A549 treated with DMSO at 1 μM for 4 hours (cell line): ENCODE measurements around the gene ATP1A3. TPM values are rescaled to one million over a fixed set of nuclear protein-coding genes. Genes with fewer than 3 reads are reported as not detected.

Experiments used
- total RNA-seq: library from RNA; stranded (reverse); fragments of 200-300 nt; extraction: Qiagen RNA extraction; gene quantifications from 5 replicates; pipeline ENCODE4 v1.2.3, GENCODE V29; 2022; ENCODE audit warnings: low read depth

Gene ATP1A3
- 4.1 to 5.7 TPM (median 4.9 TPM) in 5 replicates for total RNA-seq

GRCh38 chr19:41993612-41994483 is at the start of gene ATP1A3:
Gene ATP1A3, minus strand, starts transcription at chr19:41994230. Its CDS starts 154 bp downstream, at chr19:41994076.

GRCh38 chr19:41959056-41960053 is 34.7 kb downstream of the ATP1A3 start, which contains the start of gene RABAC1:
Gene RABAC1, minus strand, starts transcription at chr19:41959321. Its CDS starts 29 bp downstream, at chr19:41959292.

GRCh38 chr19:41928221-41928683 is 65.8 kb downstream of the ATP1A3 start, which contains the start of gene ERFL:
Gene ERFL, minus strand, starts transcription at chr19:41928449. Its CDS starts 15,530 bp downstream, at chr19:41912919.

Other genes with a start within 250 kb of the ATP1A3 start
- gene CEACAM6, start 238.7 kb downstream of the ATP1A3 start, total RNA-seq = 20.9 to 30.9 TPM (median 27.0 TPM) in 5 replicates
- gene CEACAM3, start 197.6 kb downstream of the ATP1A3 start, total RNA-seq = not detected in 5 replicates
- gene LYPD4, start 149.5 kb downstream of the ATP1A3 start, total RNA-seq = not detected in 5 replicates
- not detected in 5 replicates for gene DMRTC2, start 149.2 kb downstream of the ATP1A3 start, total RNA-seq
- 8,700 to 10,627 TPM (median 8,984 TPM) in 5 replicates for gene RPS19, start 134.0 kb downstream of the ATP1A3 start, total RNA-seq
- 1.1 to 1.2 TPM (median 1.1 TPM) in 5 replicates for gene CD79A, start 117.0 kb downstream of the ATP1A3 start, total RNA-seq
- 78.2 to 125 TPM (median 109 TPM) in 5 replicates for gene ARHGEF1, start 111.0 kb downstream of the ATP1A3 start, total RNA-seq
- 0.20 to 0.45 TPM (median 0.28 TPM) in 5 replicates for gene ERFL, start 65.8 kb downstream of the ATP1A3 start, total RNA-seq
- gene RABAC1, start 34.9 kb downstream of the ATP1A3 start, total RNA-seq = 198 to 238 TPM (median 225 TPM) in 5 replicates
- gene GRIK5, start 76.0 kb upstream of the ATP1A3 start, total RNA-seq = 0.41 to 0.65 TPM (median 0.54 TPM) in 5 replicates
- 33.0 to 41.5 TPM (median 35.7 TPM) in 5 replicates for gene ZNF574, start 81.9 kb upstream of the ATP1A3 start, total RNA-seq
- gene POU2F2, start 138.2 kb upstream of the ATP1A3 start, total RNA-seq = 0.33 to 0.63 TPM (median 0.46 TPM) in 5 replicates
- gene DEDD2, start 223.4 kb upstream of the ATP1A3 start, total RNA-seq = 60.7 to 103 TPM (median 88.3 TPM) in 5 replicates
- gene ZNF526, start 226.1 kb upstream of the ATP1A3 start, total RNA-seq = 17.8 to 20.9 TPM (median 19.7 TPM) in 5 replicates
- gene GSK3A, start 248.4 kb upstream of the ATP1A3 start, total RNA-seq = 115 to 169 TPM (median 157 TPM) in 5 replicates